ENCODE measurements around the gene ITPR1.

Gene ITPR1

DNA sequence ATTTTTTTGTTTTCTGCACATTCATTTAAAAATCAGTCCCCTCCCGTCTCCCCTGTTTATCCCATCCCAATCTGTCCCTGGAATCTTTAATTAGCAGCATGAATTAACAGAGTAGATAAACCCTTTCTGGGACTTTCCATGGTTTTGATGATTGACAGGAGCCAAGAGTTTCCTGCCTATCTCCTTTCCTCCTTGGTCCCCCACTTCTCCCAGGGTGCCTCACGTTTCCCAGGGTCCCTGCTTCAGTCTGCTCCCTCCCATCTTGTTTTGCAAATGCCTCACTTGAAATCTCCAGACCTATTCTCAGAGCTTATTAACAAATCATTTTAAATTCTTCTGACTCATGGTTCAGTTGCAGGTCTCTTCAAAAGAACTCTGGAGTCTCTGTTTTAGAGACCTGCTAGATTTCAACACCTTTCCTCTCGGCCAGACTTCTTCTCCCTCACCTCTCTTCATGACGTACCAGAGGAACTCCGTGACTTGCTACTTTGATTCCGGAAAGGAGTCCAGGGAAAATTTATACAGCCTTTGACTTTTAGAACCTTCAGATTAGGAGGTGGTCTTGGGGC is 238.5 kb downstream of the ITPR1 start:
- no peak overlapping the region for H3K4me3 ChIP-seq (ENCODE audit: low read length)
- TF ChIP-seq, protein P1, sequence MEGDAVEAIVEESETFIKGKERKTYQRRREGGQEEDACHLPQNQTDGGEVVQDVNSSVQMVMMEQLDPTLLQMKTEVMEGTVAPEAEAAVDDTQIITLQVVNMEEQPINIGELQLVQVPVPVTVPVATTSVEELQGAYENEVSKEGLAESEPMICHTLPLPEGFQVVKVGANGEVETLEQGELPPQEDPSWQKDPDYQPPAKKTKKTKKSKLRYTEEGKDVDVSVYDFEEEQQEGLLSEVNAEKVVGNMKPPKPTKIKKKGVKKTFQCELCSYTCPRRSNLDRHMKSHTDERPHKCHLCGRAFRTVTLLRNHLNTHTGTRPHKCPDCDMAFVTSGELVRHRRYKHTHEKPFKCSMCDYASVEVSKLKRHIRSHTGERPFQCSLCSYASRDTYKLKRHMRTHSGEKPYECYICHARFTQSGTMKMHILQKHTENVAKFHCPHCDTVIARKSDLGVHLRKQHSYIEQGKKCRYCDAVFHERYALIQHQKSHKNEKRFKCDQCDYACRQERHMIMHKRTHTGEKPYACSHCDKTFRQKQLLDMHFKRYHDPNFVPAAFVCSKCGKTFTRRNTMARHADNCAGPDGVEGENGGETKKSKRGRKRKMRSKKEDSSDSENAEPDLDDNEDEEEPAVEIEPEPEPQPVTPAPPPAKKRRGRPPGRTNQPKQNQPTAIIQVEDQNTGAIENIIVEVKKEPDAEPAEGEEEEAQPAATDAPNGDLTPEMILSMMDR (conservative IDR thresholded peaks at IDR 0.05; ENCODE audit: low read depth, low read length): no peak
- no peak for DNase-seq (ENCODE audit: low read depth)

DNA sequence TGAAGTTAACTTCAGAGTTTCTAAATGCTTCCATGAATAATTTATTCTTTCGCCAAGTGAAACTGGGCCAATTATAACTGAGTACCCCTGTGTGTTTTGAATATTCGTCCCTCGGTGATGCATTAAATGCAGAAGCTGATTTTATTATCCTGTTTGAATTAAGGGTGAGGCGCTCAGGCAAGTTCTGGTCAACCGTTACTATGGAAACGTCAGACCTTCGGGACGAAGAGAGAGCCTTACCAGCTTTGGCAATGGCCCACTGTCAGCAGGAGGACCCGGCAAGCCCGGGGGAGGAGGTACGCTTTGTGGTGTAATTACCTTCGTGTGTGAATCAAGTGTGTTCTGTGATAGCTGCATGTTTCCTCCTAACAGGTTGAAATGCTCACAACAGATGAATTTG is 239.8 kb downstream of the ITPR1 start:
- H3K4me3 ChIP-seq (ENCODE audit: low read length): no peak overlapping the region
- DNase-seq (ENCODE audit: low read depth): no peak
- TF ChIP-seq, protein P1 (conservative IDR thresholded peaks at IDR 0.05; ENCODE audit: low read depth, low read length): no peak

DNA sequence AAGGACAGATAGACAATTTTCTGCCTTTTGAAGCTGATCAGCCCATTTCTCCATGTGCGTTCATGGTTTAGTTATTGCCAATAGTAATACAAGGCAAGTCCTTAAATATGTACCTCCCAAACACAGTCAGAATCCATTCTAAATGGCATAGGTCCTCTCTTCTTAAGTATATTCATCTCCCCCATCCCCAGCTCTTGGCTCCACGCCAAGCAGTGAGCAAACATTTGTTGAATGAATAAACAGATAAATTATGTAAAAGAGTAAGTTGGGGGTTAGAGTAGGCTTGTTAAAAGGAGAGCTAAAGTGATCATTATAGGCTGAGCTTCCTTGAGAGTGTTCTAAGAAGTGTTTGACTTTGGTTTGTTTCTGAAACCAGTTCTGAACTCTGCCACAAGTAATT is 241.3 kb downstream of the ITPR1 start:
- no peak for DNase-seq (ENCODE audit: low read depth)
- no peak overlapping the region for H3K4me3 ChIP-seq (ENCODE audit: low read length)
- TF ChIP-seq, protein P1 (conservative IDR thresholded peaks at IDR 0.05; ENCODE audit: low read depth, low read length): no peak

DNA sequence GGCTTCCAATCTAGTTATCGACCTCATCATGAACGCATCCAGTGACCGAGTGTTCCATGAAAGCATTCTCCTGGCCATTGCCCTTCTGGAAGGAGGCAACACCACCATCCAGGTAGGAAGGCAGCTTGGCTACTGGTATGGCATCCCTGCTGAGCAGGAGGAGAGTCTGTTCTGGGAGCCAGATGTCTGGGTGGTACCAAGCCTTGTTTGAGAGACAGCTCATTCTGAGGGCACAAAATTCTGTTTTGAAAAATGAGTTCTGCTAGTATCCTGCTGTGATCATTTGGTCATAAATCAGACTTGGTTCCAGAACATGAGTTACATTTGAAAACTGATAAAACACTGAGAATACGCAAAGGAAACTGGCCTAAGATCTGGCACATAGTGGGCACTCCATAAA is 242.1 kb downstream of the ITPR1 start:
- TF ChIP-seq, protein P1 (conservative IDR thresholded peaks at IDR 0.05; ENCODE audit: low read depth, low read length): no peak
- H3K4me3 ChIP-seq (ENCODE audit: low read length): no peak overlapping the region
- no peak for DNase-seq (ENCODE audit: low read depth)

DNA sequence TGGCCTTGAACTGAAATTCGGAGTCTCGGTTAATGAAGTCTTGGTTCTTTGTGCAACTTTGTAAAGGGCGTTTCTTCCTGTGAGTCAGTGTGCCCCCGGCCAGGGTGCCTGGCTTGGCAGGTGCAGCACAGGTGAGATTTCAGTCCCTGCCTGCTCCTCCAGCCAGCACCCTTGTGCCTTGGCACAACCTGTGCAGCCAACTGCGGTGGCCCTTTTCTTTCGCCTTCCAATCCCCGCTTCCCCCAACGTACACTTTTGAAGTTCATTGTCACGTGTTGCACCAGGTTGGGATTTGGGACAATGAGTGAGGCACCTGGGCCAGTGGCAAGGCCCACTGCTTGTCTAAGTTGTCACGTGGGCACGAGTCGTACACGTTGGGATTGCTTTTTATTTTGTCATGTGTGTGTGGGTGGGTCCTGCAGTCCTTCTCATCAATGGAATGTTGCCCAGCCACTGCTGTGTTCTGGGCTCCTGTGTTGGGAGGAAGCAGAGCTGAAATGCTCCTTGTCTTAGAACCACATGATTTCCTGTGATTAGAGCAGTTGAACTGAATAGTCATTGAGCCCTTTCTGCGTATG is 243.2 kb downstream of the ITPR1 start:
- peak; percentile 73 for DNase-seq (ENCODE audit: low read depth)
- no peak overlapping the region for H3K4me3 ChIP-seq (ENCODE audit: low read length)
- TF ChIP-seq, protein P1 (conservative IDR thresholded peaks at IDR 0.05; ENCODE audit: low read depth, low read length): no peak

DNA sequence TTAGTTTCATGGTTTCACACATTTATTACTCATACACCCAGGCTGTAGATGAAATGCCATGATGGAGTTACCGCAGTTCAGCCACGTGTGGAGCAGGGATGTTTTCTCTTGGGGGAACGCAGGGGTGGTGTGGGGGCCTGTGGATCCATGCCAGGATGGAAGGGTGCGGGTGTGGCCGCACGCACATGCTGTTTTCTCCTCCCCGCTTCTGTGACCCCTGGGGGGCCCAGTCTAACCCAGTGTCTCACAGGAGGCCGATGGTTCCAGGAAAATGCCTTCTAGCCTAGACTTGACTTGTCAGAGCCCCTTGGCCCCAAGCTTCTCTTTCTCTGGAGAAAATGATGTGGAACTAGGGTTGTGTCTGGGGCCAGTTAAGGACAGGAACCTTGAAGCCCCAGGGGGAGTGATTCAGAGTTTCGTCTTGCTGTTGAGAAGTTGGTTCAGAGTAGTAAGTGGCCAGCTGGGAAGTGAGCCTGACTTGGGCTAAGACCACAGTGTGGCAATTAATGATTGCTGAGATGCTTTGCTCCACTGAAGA is 245.7 kb downstream of the ITPR1 start:
- no peak for DNase-seq (ENCODE audit: low read depth)
- TF ChIP-seq, protein P1 (conservative IDR thresholded peaks at IDR 0.05; ENCODE audit: low read depth, low read length): no peak
- no peak overlapping the region for H3K4me3 ChIP-seq (ENCODE audit: low read length)
